Adrenal gland (tissue), 12 donors: ENCODE measurements around the gene CEBPE. TPM values are rescaled to one million over a fixed set of nuclear protein-coding genes. Genes with fewer than 3 reads are reported as not detected.

ENCODE experiments used
- DNase-seq, 7 donors: peaks; one replicate each; pipeline ENCODE4 v3.0.0-alpha.2; 2019 to 2020
- H3K27ac ChIP-seq, 5 donors: fragments of 200-600 bp; sonication (generic) in 4 of 5; 1 replicate in 3 of 5; 2 replicates in 2 of 5; pipeline versions ENCODE4 v1.5.1 to v1.8.0; 2016 to 2020; ENCODE audit warnings: mild to moderate bottlenecking in 1 of 5
- H3K27me3 ChIP-seq: fragments of 200-600 bp; 2 replicates; pipeline ENCODE4 v1.8.0; 2021
- H3K36me3 ChIP-seq, 2 donors: fragments of 200-600 bp; replicated peaks in 1 of 2; 1 replicate in 1 of 2; 2 replicates in 1 of 2; pipeline versions ENCODE4 v1.5.1 to v1.8.0; 2018 to 2022
- H3K4me1 ChIP-seq, 2 donors: fragments of 200-600 bp; replicated peaks in 1 of 2; 1 replicate in 1 of 2; 2 replicates in 1 of 2; pipeline versions ENCODE4 v1.5.1 to v1.8.0; 2018 to 2021
- H3K4me3 ChIP-seq, 4 donors: fragments of 200-600 bp; sonication (generic) in 3 of 4; one replicate each; pipeline ENCODE4 v1.5.1; 2016 to 2018
- H3K9me3 ChIP-seq, 3 donors: fragments of 200-600 bp; sonication (generic) in 1 of 3; replicated peaks in 1 of 3; 1 replicate in 2 of 3; 2 replicates in 1 of 3; pipeline versions ENCODE4 v1.5.1 to v1.8.0; 2016 to 2021
- POLR2A ChIP-seq, 2 donors: fragments of 450-650 bp; IDR thresholded peaks; one replicate each; pipeline ENCODE4 v1.6.1; 2017; ENCODE audit warnings: antibody characterized with exemption in 2 of 2, mild to moderate bottlenecking in 2 of 2, moderate library complexity in 1 of 2
- WGBS, 4 donors: extraction: QIAGEN DNeasy Blood & Tissue Kit in 2 of 4; methylation state at CpG; one replicate each; pipeline versions ENCODE4 v1.1.5 to v1.1.7; 2013 to 2017; 5-methylcytosine and 5-hydroxymethylcytosine counted together
- intact Hi-C, 2 donors: fragments of 100-400 bp; cut with DNase I; formaldehyde crosslinking; loops; one replicate each; pipeline versions ENCODE4 v1.14.1 to v1.15.0; 2022 to 2023
- polyA plus RNA-seq, 3 donors: library from polyadenylated mRNA; stranded (reverse); fragments of 200-250 nt in 2 of 3; fragments of 350-450 nt in 1 of 3; fragmentation: Illumina TruSeq in 1 of 3; extraction: RNeasy Lipid Tissue Mini Kit (QIAGEN cat#74804) in 1 of 3; gene quantifications; one replicate each; pipeline ENCODE4 v1.2.3, GENCODE V29; 2013 to 2014
- total RNA-seq, 9 donors: library from RNA; depleted of rRNA in 4 of 9; stranded (reverse); fragments of >200 nt in 4 of 9; fragments of 120-200 nt in 1 of 9; fragmentation: NEBNext Ultra II Directional in 1 of 9; extraction: Animal tissue kit (Norgen Biotek cat#: 25700) in 1 of 9; gene quantifications; one replicate each; pipeline versions ENCODE4 v1.1.0 to v1.2.4, GENCODE V29; 2013 to 2023
- TF ChIP-seq, protein P1 (sequence below), 6 experiments: fragments of 450-650 bp in 4 of 6; fragments of 200-600 bp in 2 of 6; sonication (generic) in 1 of 6; IDR thresholded peaks; 1 replicate in 5 of 6; 2 replicates in 1 of 6; pipeline versions ENCODE4 v1.5.1 to v1.8.0; 2016 to 2021; ENCODE audit warnings: antibody characterized with exemption in 6 of 6, mild to moderate bottlenecking in 2 of 6, moderate library complexity in 1 of 6
- donor health status: healthy with polysubstance abuse.
- donor health status: Bipolar disorder and iron deficiency.
- donor health status: DM: yes; HTN: yes; CAD: no.
- donor health status: DM: no; HTN: no; CAD: no.
- donor health status: DM: no; HTN: no; CAD: no.
- donor health status: DM: yes; HTN: yes; CAD: no.

The CEBPE gene
- total and polyA plus RNA-seq, 12 donors = 0.03 to 0.40 (median 0.15) TPM; not detected in 9

- WGBS, 4 donors = 52 to 59% (median 57%) methylated on average over 5 of the region's 5 CpGs
- Histone ChIP-seq H3K27me3 (no peaks in the 10 kb centered on the region), H3K36me3 (peaks cover 0 to 93% of the 10 kb centered on the region in 2 donors), H3K4me1 (peaks cover 32 to 33% of the 10 kb centered on the region in 2 donors), H3K9me3 (no peaks in the 10 kb centered on the region), H3K4me3 (no peak overlapping the region), H3K27ac (peak overlapping the region in 2 of 5 donors; percentile 56 to 85)
- no peak for DNase-seq
- intact Hi-C loops = no loop called here
- no peak for TF ChIP-seq POLR2A (IDR thresholded peaks at IDR 0.05)
- TF ChIP-seq, protein P1, sequence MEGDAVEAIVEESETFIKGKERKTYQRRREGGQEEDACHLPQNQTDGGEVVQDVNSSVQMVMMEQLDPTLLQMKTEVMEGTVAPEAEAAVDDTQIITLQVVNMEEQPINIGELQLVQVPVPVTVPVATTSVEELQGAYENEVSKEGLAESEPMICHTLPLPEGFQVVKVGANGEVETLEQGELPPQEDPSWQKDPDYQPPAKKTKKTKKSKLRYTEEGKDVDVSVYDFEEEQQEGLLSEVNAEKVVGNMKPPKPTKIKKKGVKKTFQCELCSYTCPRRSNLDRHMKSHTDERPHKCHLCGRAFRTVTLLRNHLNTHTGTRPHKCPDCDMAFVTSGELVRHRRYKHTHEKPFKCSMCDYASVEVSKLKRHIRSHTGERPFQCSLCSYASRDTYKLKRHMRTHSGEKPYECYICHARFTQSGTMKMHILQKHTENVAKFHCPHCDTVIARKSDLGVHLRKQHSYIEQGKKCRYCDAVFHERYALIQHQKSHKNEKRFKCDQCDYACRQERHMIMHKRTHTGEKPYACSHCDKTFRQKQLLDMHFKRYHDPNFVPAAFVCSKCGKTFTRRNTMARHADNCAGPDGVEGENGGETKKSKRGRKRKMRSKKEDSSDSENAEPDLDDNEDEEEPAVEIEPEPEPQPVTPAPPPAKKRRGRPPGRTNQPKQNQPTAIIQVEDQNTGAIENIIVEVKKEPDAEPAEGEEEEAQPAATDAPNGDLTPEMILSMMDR (IDR thresholded peaks at IDR 0.05) = peak; percentile 35 to 63 (median 53)
These were observed 42.2 kb downstream of the CEBPE start for GRCh38 chr14:23076785-23077408.

DNA sequence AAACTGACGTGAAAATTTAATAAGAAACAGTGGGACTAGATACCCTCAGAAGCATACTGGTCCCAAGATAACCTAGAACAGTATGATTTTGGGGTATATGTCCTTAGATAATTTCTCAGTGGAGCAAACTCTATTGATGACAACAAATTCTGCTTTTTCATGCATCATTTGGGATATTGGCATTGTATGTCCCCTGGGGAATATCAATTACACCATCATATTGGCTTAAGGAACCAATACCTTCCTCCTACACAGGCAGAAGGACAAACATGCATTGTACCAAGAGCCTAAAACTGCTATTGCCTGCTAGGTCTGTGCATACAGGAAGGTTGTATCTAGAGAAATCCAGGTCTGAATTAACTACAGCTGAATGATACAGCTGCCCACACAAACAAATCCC is 44.1 kb downstream of the CEBPE start:
- no peak overlapping the region for H3K4me3 ChIP-seq
- WGBS, 4 donors = 79 to 100% (median 92%) methylated on average over 1 of the region's 1 CpG
- peak overlapping the region in 1 of 5 donors; percentile 4 for H3K27ac ChIP-seq
- H3K4me1 ChIP-seq = peaks cover 36 to 46% of the 10 kb centered on the region in 2 donors
- H3K9me3 ChIP-seq = no peaks in the 10 kb centered on the region
- no peaks in the 10 kb centered on the region for H3K27me3 ChIP-seq
- TF ChIP-seq, protein P1 (IDR thresholded peaks at IDR 0.05) = no peak
- no peak for TF ChIP-seq POLR2A (IDR thresholded peaks at IDR 0.05)
- intact Hi-C loops = no loop called here
- H3K36me3 ChIP-seq = peaks cover 0 to 74% of the 10 kb centered on the region in 2 donors
- DNase-seq = no peak

DNA sequence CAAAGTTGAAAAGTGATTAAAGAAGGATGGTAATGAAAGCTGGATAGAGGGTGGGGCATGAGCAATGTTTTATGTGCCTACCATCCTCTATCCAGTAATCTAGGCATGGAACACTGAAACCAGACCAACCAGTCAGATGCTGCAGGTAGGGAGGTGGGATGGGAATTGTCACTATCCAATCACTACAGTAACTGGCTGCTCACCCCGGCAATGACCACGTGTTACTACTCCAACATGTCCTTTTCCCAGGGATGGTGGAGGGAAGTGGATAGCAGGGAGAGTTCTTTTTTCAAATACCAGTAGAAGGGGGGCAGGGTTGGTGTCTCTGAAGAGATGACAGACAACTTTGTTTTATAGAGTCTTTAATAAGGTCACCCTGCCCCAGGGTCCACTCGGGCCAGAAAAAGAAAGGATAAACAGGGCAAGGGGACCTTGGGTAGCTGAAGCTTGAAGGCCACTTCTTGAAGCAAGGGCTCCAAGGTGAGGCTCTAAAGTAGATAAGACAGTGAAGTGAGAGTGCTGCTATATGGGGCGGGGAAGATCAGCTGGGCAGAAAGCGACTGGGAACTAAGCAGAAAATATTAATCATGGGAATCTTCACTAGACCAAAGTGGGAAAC is 47.0 kb downstream of the CEBPE start:
- Histone ChIP-seq H3K27me3 (no peaks in the 10 kb centered on the region), H3K4me3 (no peak overlapping the region), H3K4me1 (peaks cover 21 to 39% of the 10 kb centered on the region in 2 donors), H3K27ac (peak overlapping the region in 4 of 5 donors; percentile 65 to 86 (median 80)), H3K9me3 (no peaks in the 10 kb centered on the region), H3K36me3 (peaks cover 0 to 62% of the 10 kb centered on the region in 2 donors)
- TF ChIP-seq, protein P1 (IDR thresholded peaks at IDR 0.05) = no peak
- intact Hi-C loops = no loop called here
- WGBS, 4 donors = 25 to 29% (median 26%) methylated on average over 5 of the region's 5 CpGs
- DNase-seq = peak in 3 of 7 donors; percentile 26 to 54 (median 27)

DNA sequence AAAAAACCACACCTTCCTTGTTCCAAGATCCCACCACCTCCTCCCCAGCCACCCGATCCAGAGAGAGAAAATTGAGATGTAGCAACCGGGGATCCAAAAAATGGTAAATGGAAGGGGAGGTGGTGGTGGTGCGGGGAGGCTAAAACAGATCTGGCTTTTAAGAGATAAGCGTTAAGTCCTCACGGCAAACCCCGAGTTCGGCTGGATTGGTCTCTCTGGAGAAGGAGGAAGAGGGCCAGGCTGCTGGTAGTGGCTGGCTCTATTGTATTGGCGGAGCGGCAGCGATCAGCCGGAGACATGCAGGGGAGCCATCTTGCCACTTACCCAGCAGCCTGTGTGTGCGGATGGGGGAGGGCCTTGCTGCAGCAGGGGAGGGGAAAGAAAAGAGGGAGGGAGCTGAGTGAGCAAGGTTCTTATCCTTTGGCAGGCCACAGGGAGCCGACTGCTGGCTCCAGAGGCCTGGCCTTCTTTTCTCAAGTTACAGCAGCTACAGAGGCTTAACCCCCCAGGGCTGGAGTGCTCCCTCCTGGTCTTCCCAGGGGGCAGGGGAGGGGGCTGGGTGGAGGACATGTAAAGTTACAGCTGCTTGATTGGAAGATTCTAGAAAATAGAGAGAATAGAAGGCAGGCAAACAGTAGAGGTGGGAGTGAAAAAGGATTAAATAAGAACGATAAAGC is 47.7 kb downstream of the CEBPE start:
- Histone ChIP-seq H3K4me1 (peaks cover 21 to 39% of the 10 kb centered on the region in 2 donors), H3K27ac (peak overlapping the region; percentile 50 to 86 (median 74))
- peak; percentile 84 to 93 (median 91) for DNase-seq

More for the DNA sequence above, 47.7 kb downstream of the CEBPE start:
- peak; percentile 21 to 81 for TF ChIP-seq POLR2A (IDR thresholded peaks at IDR 0.05)
- TF ChIP-seq, protein P1 (IDR thresholded peaks at IDR 0.05) = no peak
- H3K4me3 ChIP-seq = peak overlapping the region in 3 of 4 donors; percentile 47 to 69 (median 66)
- no peaks in the 10 kb centered on the region for H3K27me3 ChIP-seq
- H3K36me3 ChIP-seq = peaks cover 0 to 62% of the 10 kb centered on the region in 2 donors
- intact Hi-C loops = no loop called here
- no peaks in the 10 kb centered on the region for H3K9me3 ChIP-seq
- WGBS, 4 donors = 0 to 2% (median 1%) methylated on average over 13 to 14 of the region's 14 CpGs
